Fibroblast of mammary gland (primary cell): ENCODE measurements around the gene MYB.

Source experiments
- DNase-seq: peaks from one replicate; pipeline ENCODE4 v3.0.0-alpha.2; 2010; ENCODE audit warnings: low read depth
- H3K4me3 ChIP-seq: 2 replicates; pipeline ENCODE4 v1.5.1; 2011; ENCODE audit warnings: low read depth, mild to moderate bottlenecking, low read length, moderate library complexity; ENCODE audit not compliant: control insufficient read depth
- TF ChIP-seq, protein P1 (sequence below): conservative IDR thresholded peaks from 2 replicates; pipeline ENCODE4 v1.5.1; 2011; ENCODE audit warnings: low read depth, low read length, inconsistent platforms; ENCODE audit not compliant: control insufficient read depth, insufficient read depth

MYB gene

DNA sequence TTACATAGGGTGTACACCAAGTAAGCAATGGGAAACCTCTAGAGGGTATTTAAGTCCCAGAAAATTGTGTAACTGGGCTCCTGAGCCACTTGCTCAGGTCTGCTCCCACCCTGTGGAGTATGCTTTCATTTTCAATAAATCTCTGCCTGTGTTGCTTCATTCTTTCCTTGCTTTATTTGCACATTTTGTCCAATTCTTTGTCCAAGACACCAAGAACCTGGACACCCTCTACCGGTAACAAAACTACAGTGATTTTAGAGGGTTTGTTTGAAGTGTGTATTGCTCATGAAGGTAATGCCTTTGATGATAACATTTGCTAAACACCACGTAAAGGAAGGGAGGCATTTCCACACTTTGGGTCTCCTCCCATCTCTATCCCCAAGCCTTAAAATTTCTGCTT is 46.2 kb downstream of the MYB start:
- no peak overlapping the region for H3K4me3 ChIP-seq
- TF ChIP-seq, protein P1, sequence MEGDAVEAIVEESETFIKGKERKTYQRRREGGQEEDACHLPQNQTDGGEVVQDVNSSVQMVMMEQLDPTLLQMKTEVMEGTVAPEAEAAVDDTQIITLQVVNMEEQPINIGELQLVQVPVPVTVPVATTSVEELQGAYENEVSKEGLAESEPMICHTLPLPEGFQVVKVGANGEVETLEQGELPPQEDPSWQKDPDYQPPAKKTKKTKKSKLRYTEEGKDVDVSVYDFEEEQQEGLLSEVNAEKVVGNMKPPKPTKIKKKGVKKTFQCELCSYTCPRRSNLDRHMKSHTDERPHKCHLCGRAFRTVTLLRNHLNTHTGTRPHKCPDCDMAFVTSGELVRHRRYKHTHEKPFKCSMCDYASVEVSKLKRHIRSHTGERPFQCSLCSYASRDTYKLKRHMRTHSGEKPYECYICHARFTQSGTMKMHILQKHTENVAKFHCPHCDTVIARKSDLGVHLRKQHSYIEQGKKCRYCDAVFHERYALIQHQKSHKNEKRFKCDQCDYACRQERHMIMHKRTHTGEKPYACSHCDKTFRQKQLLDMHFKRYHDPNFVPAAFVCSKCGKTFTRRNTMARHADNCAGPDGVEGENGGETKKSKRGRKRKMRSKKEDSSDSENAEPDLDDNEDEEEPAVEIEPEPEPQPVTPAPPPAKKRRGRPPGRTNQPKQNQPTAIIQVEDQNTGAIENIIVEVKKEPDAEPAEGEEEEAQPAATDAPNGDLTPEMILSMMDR: no peak
- no peak for DNase-seq

DNA sequence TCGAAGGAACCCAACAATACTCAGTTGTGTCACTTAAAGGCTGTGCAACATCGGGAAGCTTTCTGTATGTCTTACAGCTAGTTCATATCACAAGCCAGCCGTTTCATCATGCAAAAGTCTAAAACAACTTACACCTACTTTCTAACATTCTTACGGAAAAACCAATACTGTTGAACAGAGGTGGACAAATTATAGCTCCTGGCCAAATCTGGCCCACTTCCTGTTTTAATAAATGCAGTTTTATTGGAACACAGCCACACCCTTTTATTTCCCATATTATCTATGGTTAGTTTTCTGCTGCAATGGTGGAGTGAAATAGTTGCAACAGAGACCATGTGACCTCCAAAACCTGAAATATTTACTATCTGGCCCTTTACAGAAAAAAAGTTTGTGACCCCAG is 46.6 kb downstream of the MYB start:
- DNase-seq: no peak
- no peak overlapping the region for H3K4me3 ChIP-seq
- TF ChIP-seq, protein P1: no peak

DNA sequence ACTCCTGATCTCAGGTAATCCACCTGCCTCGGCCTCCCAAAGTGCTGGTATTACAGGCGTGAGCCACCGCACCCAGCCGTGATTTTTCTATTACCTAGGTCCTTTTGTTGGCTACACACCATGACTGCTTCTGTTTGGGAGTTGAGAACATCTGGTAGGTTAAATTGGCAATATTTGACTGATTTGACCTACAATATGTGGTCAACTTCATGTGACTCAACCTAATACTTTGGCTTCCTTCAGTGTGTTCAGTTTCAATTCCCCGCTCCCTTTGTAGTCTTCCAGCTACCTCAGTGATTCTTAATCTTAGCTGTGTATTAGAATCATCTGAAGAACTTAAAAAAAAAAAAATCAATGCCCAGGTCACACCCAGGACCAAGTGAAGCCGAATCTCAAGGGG is 47.4 kb downstream of the MYB start:
- TF ChIP-seq, protein P1: no peak
- no peak overlapping the region for H3K4me3 ChIP-seq
- DNase-seq: no peak

DNA sequence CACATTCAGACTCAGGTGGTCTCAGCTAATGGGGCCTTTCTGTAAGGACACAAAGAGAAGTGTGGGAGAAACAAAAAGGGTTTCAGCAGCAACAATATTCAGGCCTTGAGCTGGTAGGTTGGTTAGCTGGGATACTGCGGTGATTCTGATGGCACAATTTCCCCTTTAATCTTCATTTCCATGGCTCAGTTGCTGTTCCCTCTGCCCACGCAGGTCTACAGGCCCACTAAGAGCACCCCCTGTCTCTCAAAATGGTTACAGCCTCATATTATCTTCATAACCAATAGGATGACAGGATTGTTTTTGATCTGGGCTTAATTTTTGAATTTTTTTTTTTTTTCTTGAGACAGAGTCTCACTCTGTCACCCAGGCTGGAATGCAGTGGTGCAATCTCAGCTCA is 48.9 kb downstream of the MYB start:
- TF ChIP-seq, protein P1: no peak
- no peak for DNase-seq
- no peak overlapping the region for H3K4me3 ChIP-seq

DNA sequence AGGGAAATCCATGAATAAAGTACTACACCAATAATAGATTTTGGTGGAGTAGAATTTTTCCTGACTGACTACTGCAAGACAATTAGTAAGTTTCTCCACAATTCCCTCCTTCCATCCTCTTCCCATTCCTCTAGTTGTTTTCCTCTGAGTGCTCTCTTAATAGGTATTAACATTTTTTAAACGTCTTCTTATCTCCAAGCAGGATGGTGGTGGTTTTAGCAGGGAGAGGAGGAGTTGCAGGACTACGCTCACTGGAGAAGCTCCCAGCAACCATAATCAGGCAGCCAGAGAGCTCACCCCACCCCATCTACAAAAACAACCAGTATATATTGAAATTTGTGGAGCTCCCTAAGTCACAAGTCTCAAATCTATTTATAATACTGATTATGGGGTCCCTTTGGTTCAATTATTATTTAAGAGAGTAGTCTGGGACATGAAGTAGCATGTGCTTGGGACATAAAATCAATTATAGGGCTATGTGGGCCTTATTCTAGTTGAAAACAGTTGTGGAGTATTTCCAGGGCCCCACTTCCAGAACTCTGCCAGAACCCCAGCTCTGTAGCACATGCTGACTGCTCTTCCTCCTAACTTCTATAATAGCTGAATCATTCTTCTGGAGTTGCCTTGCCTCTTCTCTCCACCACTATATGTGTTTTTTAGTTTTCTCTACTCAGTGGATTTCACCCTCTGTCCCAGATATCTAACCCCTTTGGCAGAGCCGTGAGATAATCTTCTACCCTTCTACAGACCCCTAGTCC is 49.8 kb downstream of the MYB start:
- TF ChIP-seq, protein P1: no peak
- no peak for DNase-seq
- no peak overlapping the region for H3K4me3 ChIP-seq

DNA sequence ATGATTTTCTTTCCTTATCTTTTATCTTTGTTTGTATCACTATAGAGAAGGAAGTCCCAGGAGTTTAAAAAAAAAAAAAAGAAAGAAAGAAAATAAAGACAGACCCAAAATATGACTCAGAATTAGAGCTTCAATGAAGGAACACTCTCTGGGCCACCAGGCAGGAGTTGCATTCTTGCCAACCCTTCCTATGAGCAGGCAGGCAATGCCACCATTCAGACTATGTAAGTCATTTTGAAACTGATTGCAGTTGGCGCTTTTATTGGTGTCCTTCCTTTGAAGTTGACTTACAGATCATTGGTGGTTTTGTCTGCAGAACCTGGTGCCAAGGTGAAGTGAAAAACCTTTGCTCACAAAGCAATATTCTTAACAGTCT is 50.3 kb downstream of the MYB start:
- peak; percentile 24 for DNase-seq

More for the DNA sequence above, 50.3 kb downstream of the MYB start:
- TF ChIP-seq, protein P1: no peak
- no peak overlapping the region for H3K4me3 ChIP-seq
